DOHH2 (cell line): ENCODE measurements around the gene KIF23.

ENCODE experiments used
- EZH2phosphoT487 ChIP-seq: fragments of 200-600 bp; sonication (generic); IDR thresholded peaks from 2 replicates; pipeline ENCODE4 v1.6.1; 2017; ENCODE audit warnings: borderline replicate concordance, mild to moderate bottlenecking, antibody characterized with exemption, low read length, moderate library complexity, mixed read lengths
- TF ChIP-seq, protein P1 (sequence below): fragments of 200-600 bp; sonication (generic); IDR thresholded peaks from one replicate; pipeline ENCODE4 v1.5.1; 2014; ENCODE audit warnings: antibody characterized with exemption, mild to moderate bottlenecking, low read depth, low read length; ENCODE audit not compliant: poor library complexity, severe bottlenecking

DNA sequence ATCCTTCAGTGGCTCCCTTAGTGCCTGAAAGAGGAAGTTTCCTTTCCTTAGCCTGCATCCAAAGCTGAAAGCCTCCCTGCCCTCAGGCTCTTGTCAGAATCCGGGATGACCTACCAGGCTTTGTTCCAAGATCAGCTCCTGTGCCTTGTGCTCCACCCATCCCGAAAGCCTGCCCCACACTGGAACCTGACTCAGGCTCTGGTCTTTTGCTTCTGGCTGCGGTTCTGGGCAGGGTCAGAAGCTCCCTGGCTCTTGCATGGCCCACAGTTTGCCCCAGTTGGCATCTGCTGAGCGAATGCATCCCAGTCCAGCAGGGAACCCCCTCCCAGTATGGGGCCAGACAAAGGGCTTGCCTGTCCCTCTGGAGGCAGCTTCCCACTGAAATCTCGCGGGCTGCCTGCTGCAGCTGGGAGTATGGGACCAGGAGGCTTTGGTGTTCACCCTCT is 25.9 kb upstream of the KIF23 start:
- TF ChIP-seq, protein P1, sequence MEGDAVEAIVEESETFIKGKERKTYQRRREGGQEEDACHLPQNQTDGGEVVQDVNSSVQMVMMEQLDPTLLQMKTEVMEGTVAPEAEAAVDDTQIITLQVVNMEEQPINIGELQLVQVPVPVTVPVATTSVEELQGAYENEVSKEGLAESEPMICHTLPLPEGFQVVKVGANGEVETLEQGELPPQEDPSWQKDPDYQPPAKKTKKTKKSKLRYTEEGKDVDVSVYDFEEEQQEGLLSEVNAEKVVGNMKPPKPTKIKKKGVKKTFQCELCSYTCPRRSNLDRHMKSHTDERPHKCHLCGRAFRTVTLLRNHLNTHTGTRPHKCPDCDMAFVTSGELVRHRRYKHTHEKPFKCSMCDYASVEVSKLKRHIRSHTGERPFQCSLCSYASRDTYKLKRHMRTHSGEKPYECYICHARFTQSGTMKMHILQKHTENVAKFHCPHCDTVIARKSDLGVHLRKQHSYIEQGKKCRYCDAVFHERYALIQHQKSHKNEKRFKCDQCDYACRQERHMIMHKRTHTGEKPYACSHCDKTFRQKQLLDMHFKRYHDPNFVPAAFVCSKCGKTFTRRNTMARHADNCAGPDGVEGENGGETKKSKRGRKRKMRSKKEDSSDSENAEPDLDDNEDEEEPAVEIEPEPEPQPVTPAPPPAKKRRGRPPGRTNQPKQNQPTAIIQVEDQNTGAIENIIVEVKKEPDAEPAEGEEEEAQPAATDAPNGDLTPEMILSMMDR: no peak
- TF ChIP-seq EZH2phosphoT487: no peak
